NCI-H187 (cell line): Measurements from ENCODE around the gene INSYN2B.
"Not testable (repeated sequence)": the region's sequence is repeated elsewhere in the genome, so short reads cannot be mapped to it uniquely, and the experiment has no call there.

Experiments used
- DNase-seq, 2 experiments: peaks; one replicate each; lab custom pipeline; 2025; lab: John Stamatoyannopoulos, UW

Gene INSYN2B

GRCh38 chr5:169971780-169972179 is 8.5 kb downstream of the INSYN2B start:
- DNase-seq, result no peak

DNA sequence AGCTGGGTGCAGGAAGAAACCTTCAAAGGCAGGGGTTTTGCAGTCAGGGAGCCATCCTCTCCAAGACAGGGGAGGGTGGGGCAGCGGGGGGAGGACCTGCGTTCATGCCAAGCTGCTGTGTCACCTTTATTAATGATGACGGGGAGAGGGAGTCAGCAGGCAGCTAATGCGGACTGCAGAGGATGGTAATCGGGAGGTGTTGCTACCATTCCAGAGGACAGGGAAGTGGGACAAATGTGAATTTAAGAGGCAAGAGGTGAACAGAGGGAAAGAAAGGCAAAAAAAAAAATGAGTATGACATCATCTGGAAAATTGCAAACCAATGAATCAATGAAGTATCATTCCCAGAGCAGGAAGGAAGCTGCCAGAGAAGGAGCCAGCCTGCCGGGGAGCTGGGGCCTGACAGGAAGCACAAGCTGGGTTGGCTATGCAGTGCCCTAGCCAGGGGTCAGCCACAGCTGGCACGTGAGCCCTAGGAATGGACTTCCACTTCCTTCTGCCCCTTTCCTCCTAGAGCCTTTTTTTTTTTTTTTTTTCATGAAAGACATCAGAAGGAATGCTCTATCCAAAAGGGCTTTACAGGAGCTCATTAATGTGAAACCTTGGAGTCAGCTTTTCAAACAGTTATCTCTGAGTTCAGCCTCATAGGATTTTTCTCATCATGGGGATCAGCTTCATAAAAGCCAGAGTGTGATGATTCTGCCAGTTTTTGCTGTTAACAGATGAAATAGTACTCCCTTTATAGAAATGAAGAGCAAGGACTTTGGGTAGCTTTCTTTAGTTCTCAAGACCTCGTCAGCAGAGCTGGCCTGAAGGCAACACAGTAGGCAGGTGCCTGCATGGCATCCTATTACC is 9.2 kb downstream of the INSYN2B start:
- DNase-seq, result no peak

DNA sequence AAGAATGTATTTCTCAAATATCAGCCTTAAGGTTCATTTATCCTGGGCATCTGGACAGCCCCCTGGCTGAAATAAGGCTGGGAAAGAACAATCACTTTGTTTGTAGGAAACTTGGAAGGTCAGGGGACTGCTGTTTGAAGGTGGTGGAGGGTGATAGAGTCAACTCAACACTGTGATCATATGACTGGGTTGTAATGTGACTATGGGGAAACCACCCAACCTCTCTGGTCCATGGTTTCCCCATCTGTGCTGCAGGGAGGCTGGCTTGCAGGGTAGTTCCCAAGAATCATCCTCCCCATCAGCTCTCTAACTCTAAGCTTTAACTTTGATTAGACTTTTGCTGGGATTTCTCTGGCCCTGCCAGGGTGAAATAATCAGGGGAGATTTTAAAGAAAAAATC is 10.0 kb downstream of the INSYN2B start:
- no peak for DNase-seq

DNA sequence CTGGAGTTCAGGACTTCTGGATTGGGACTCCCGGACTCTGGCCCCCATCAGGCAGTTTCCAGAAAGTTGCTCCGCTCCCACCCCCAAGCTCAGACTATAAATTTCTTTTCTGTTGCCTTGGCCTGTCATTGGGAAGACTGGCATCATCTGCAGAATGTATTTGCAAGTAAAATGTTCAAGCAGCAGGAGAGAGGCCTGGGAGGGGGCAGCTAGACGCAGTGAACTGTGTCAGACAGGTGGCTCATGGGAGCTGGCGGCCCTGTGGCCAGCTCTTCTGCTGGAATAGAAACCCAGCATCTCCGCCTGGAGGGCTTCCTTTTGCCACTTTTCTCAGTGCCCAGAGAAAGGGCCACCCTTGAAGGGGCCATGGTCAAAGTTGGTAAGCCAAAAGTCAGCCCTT is 16.0 kb downstream of the INSYN2B start:
- DNase-seq, result no peak

- DNase-seq, result no peak
Observed at GRCh38 chr5:169960659-169961058, 19.6 kb downstream of the INSYN2B start.

GRCh38 chr5:169958278-169958677 is 22.0 kb downstream of the INSYN2B start:
- DNase-seq, result no peak

DNA sequence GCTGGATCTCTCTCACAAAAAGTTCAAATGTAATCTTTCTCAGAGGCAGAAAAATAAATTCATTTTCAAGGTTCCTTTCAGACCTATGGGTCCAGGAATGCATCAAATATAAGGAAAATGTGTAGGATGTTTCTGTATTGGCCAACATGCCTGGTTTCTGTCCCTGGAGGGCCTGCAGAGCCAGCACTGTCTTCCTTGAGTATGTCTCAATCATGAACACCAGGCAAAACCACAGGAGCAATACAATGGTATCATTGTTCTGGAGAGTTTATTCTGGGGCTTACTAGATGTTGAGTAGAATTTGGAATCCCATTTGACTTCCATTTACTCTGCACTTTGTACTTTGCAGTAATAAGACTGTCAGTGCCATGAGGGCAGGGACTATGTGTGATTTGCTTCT is 23.5 kb downstream of the INSYN2B start:
- DNase-seq, result no peak

- no peak for DNase-seq
Observed at GRCh38 chr5:169956126-169956525, 24.2 kb downstream of the INSYN2B start.

- DNase-seq, result no peak
Observed at GRCh38 chr5:169954786-169955185, 25.5 kb downstream of the INSYN2B start.

- not testable (repeated sequence) for DNase-seq
Observed at GRCh38 chr5:169953196-169953595, 27.1 kb downstream of the INSYN2B start.

- DNase-seq, result no peak
Observed at GRCh38 chr5:169950333-169950732, 30.0 kb downstream of the INSYN2B start.

DNA sequence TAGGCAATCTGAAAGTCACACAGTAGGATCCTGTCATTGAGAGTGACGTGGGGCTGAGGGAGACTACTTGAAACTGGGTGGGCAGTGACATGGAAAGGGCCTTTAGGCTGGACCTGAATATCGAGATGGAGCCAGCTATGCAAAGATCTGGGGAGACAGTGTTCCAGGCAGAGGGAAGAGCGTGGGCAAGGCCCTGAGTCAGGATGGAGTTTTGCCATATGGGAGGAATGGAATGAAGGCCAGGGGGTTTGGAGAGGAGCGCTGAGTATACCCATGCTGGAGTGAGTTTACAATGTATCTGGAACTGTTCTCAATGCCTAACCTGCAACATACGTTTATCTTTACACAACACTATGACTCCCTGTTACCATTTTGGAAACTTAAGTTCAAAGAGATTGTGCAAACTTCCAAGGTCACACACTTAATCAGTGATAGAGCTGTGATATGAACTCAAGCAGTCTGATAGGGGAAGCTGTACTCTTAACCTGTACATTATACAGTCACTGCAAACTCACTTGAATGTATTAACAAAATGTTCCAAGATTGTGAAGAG is 33.5 kb downstream of the INSYN2B start:
- DNase-seq, result no peak

DNA sequence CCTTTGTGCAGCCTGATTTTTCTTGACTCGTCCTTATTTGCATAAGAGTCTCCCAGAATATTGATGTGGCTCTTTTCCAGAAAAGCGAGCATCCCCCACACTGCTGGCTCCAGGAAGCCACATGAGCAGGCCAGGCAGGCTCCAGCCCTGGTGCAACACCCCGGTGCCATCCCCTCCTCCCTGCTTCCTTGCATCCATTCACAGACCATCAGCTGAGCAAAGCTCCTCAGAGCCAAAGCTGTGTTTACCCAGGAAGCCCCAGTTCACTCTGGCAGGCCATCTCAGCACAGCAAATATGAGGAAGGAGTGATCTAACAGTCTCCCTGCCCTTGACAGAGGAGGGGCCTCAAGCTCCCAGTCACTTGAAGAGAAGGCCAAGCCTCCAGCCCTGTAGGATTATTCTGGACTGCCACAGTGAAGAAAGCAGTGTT is 34.4 kb downstream of the INSYN2B start:
- no peak for DNase-seq

GRCh38 chr5:169944922-169945680 is 35.2 kb downstream of the INSYN2B start:
- DNase-seq, result no peak

DNA sequence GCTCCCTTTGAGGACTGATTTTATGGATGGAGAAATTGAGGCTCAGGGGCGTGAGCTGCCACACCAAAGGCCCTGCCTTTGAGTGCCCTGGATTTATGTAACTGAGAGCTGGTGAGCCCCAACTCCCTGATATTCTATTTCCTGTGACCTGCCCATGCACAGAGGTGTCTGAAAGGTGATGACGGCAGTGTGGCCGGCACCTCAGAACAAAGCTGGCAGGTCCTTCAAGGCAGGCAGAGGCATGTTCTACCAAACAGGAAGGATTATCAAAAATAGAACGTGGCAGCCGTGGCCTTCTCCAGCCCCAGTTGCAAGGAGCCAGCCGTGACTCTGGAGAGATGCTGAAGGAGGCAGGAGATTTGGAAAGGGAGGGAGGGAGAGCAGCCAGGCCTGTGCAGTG is 36.2 kb downstream of the INSYN2B start:
- no peak for DNase-seq

- no peak for DNase-seq
Observed at GRCh38 chr5:169943026-169943425, 37.3 kb downstream of the INSYN2B start.

- no peak for DNase-seq
Observed at GRCh38 chr5:169942181-169942580, 38.1 kb downstream of the INSYN2B start.

- no peak for DNase-seq
Observed at GRCh38 chr5:169941542-169941941, 38.8 kb downstream of the INSYN2B start.

GRCh38 chr5:169939731-169940130 is 40.6 kb downstream of the INSYN2B start:
- DNase-seq, result no peak

- no peak for DNase-seq
Observed at GRCh38 chr5:169938439-169938838, 41.9 kb downstream of the INSYN2B start.

GRCh38 chr5:169935762-169936161 is 44.5 kb downstream of the INSYN2B start:
- no peak for DNase-seq

DNA sequence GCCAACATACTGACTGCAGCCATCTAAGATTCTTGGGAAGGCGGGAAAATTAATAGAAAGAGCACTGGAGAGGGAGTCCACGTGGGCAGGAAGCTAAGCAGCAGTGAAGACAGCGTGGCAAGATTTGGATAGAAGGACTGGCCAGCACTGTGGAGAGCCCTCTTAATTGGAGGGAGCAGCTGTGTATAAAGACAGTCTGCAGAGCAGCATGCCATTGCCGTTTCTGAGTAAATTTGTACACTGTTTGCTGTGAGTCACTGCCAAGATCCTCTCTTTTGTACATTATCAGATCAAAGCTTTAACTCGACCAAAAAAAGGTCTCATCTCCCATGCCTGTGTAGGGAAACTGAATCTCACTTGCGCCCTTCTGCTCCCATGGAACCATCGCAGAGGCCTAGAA is 45.3 kb downstream of the INSYN2B start:
- no peak for DNase-seq

GRCh38 chr5:169933616-169934015 is 46.7 kb downstream of the INSYN2B start:
- DNase-seq, result no peak
